COR-L47 (cell line): Measurements from ENCODE around the gene FGR.
"Not testable (repeated sequence)": the region's sequence is repeated elsewhere in the genome, so short reads cannot be mapped to it uniquely, and the experiment has no call there.

Experiments used
- DNase-seq: peaks from one replicate; lab custom pipeline; 2025; lab: John Stamatoyannopoulos, UW

Gene FGR

GRCh38 chr1:27634985-27635367 lies at the start of gene FGR:
Gene FGR (minus strand): TSS chr1:27635185. CDS start chr1:27623916, 11,269 bp downstream.
- DNase-seq: no peak

- DNase-seq: no peak
Observed at GRCh38 chr1:27684176-27684575, 49.2 kb upstream of the FGR start.

- no peak for DNase-seq
Observed at GRCh38 chr1:27682351-27682944, 47.5 kb upstream of the FGR start.

GRCh38 chr1:27681580-27681979 lies 46.6 kb upstream of the FGR start:
- not testable (repeated sequence) for DNase-seq

- not testable (repeated sequence) for DNase-seq
Observed at GRCh38 chr1:27680225-27680791, 45.3 kb upstream of the FGR start.

GRCh38 chr1:27678747-27679146 lies 43.8 kb upstream of the FGR start:
- no peak for DNase-seq

- no peak for DNase-seq
Observed at GRCh38 chr1:27676410-27676809, 41.4 kb upstream of the FGR start.

GRCh38 chr1:27672750-27673112 lies 37.7 kb upstream of the FGR start:
- no peak for DNase-seq

GRCh38 chr1:27671964-27672749 lies 37.2 kb upstream of the FGR start, which contains the start of gene IFI6:
Gene IFI6 (minus strand): TSS chr1:27672192. CDS start chr1:27669314, 2,878 bp downstream.
- DNase-seq: peak; percentile 96

GRCh38 chr1:27669876-27670275 lies 34.9 kb upstream of the FGR start:
- DNase-seq: no peak

GRCh38 chr1:27668808-27669723 lies 34.1 kb upstream of the FGR start:
- peak; percentile 46 for DNase-seq

GRCh38 chr1:27668121-27668807 lies 33.3 kb upstream of the FGR start:
- no peak for DNase-seq

GRCh38 chr1:27666791-27667254 lies 31.8 kb upstream of the FGR start:
- DNase-seq: no peak

GRCh38 chr1:27666294-27666693 lies 31.3 kb upstream of the FGR start:
- DNase-seq: no peak

GRCh38 chr1:27665016-27665651 lies 30.1 kb upstream of the FGR start:
- DNase-seq: no peak

- no peak for DNase-seq
Observed at GRCh38 chr1:27664291-27664690, 29.3 kb upstream of the FGR start.

- peak; percentile 72 for DNase-seq
Observed at GRCh38 chr1:27662707-27663393, 27.9 kb upstream of the FGR start.

- no peak for DNase-seq
Observed at GRCh38 chr1:27662261-27662660, 27.3 kb upstream of the FGR start.

- DNase-seq: no peak
Observed at GRCh38 chr1:27661412-27662075, 26.6 kb upstream of the FGR start.

GRCh38 chr1:27660300-27660835 lies 25.4 kb upstream of the FGR start:
- no peak for DNase-seq
